GM12878 (cell line): ENCODE data around the gene LRRC51. TPM values are rescaled to one million over a fixed set of nuclear protein-coding genes. Genes with fewer than 3 reads are reported as not detected.

Experiments used
- ATAC-seq: fragments of 200-7000 bp; cut with Tn5 transposase; 3 replicates; pipeline ENCODE4 v1.9.1; 2020; ENCODE audit warnings: mild to moderate bottlenecking, moderate library complexity
- BruUV-seq: library from RNA; stranded (reverse); fragments of 400-500 nt; replicated peaks from 2 replicates; lab custom pipeline; 2021; lab: Mats Ljungman, UMichigan
- CTCF ChIA-PET: fragments of 300-600 bp; sonication (Branson Sonifier 250); formaldehyde crosslinking; extraction: SDS; loops from one replicate; lab custom pipeline; 2021; ENCODE audit warnings: inconsistent platforms; lab: Yijun Ruan, JAX
- POLR2A ChIA-PET: fragments of 350-600 bp; formaldehyde crosslinking; extraction: SDS; loops from one replicate; lab custom pipeline; 2021; ENCODE audit warnings: inconsistent platforms; lab: Charles Lee
- RAD21 ChIA-PET: fragments of 300-600 bp; sonication (Branson Sonifier 250); formaldehyde crosslinking; loops from one replicate; lab custom pipeline; 2023; ENCODE audit warnings: antibody characterized with exemption; ENCODE audit not compliant: unreplicated experiment; lab: Charles Lee
- SMC1A ChIA-PET: fragments of 300-600 bp; sonication (Branson Sonifier 250); formaldehyde crosslinking; loops from one replicate; lab custom pipeline; 2023; ENCODE audit not compliant: unreplicated experiment, uncharacterized antibody; lab: Charles Lee
- DNase-seq: peaks from one replicate; pipeline ENCODE4 v3.0.0-alpha.2; 2011; ENCODE audit warnings: low read depth, low spot score
- FAIRE-seq: peaks from 3 replicates; lab custom pipeline; 2011; peaks lifted over from hg19 to GRCh38; lab: Jason Lieb, UNC
- H2AFZ ChIP-seq: 2 replicates; pipeline ENCODE4 v1.6.0; 2011; ENCODE audit warnings: low read depth, low read length, control low read depth; ENCODE audit not compliant: control insufficient read depth
- H3K27ac ChIP-seq: 2 replicates; pipeline ENCODE4 v1.5.1; 2011; ENCODE audit warnings: control low read depth; ENCODE audit not compliant: control insufficient read depth, insufficient read depth
- H3K27me3 ChIP-seq, 2 experiments: replicated peaks in 1 of 2; 2 replicates each; pipeline versions ENCODE4 v1.6.0 to v1.6.1; 2011; ENCODE audit warnings: low read length in 1 of 2; ENCODE audit not compliant: control insufficient read depth in 2 of 2, insufficient read depth in 2 of 2
- H3K36me3 ChIP-seq, 2 experiments: 2 replicates each; pipeline ENCODE4 v1.5.1; 2011; ENCODE audit warnings: low read length in 1 of 2; ENCODE audit not compliant: control insufficient read depth in 2 of 2, insufficient read depth in 2 of 2
- H3K4me1 ChIP-seq: 2 replicates; pipeline ENCODE4 v1.6.1; 2011; ENCODE audit warnings: mild to moderate bottlenecking, low read length, moderate library complexity, mixed read lengths; ENCODE audit not compliant: control insufficient read depth, insufficient read depth
- H3K4me2 ChIP-seq: 2 replicates; pipeline ENCODE4 v1.6.0; 2011; ENCODE audit warnings: control low read depth; ENCODE audit not compliant: control insufficient read depth, insufficient read depth
- H3K4me3 ChIP-seq: fragments of 200-600 bp; sonication (generic); 2 replicates; pipeline ENCODE4 v1.5.1; 2016
- H3K79me2 ChIP-seq: 2 replicates; pipeline ENCODE4 v1.6.0; 2011; ENCODE audit warnings: low read length; ENCODE audit not compliant: control insufficient read depth, insufficient read depth
- H3K9ac ChIP-seq: 2 replicates; pipeline ENCODE4 v1.8.0; 2011; ENCODE audit warnings: low read length, control low read depth, mixed read lengths; ENCODE audit not compliant: control insufficient read depth, insufficient read depth
- H3K9me3 ChIP-seq: replicated peaks from 3 replicates; pipeline ENCODE4 v1.5.1; 2011; ENCODE audit warnings: mild to moderate bottlenecking, low read length; ENCODE audit not compliant: control insufficient read depth, insufficient read depth
- H4K20me1 ChIP-seq: 2 replicates; pipeline ENCODE4 v1.6.0; 2011; ENCODE audit not compliant: control insufficient read depth, insufficient read depth
- DPF2 ChIP-seq: fragments of 450-650 bp; IDR thresholded peaks from 2 replicates; pipeline ENCODE4 v1.6.1; 2017; ENCODE audit warnings: mild to moderate bottlenecking
- ETV6 ChIP-seq, 2 experiments: fragments of 450-650 bp in 1 of 2; IDR thresholded peaks in 1 of 2; conservative IDR thresholded peaks in 1 of 2; 2 replicates each; pipeline ENCODE4 v1.6.1; 2014; ENCODE audit warnings: antibody characterized with exemption in 1 of 2, borderline replicate concordance in 1 of 2, low read depth in 1 of 2, mild to moderate bottlenecking in 1 of 2, moderate library complexity in 1 of 2
- NR2C1 ChIP-seq: fragments of 450-650 bp; IDR thresholded peaks from 2 replicates; pipeline ENCODE4 v1.6.1; 2017; ENCODE audit warnings: antibody characterized with exemption, mild to moderate bottlenecking, moderate library complexity
- POU2F2 ChIP-seq: IDR thresholded peaks from 3 replicates; pipeline ENCODE4 v1.6.1; 2011; ENCODE audit warnings: low read depth, mild to moderate bottlenecking, low read length, borderline replicate concordance
- SREBF2 ChIP-seq: IDR thresholded peaks from 2 replicates; pipeline ENCODE4 v1.6.1; 2012; ENCODE audit warnings: mild to moderate bottlenecking, low read length
- WGBS: methylation state at CpG from one replicate; pipeline ENCODE4 v1.1.6; 2016; ENCODE audit warnings: low lambda C conversion rate; ENCODE audit not compliant: insufficient replicate concordance, insufficient coverage; ENCODE audit errors: missing lambda C conversion rate; 5-methylcytosine and 5-hydroxymethylcytosine counted together
- in situ Hi-C: fragments of 300-500 bp; cut with MboI; formaldehyde crosslinking; loops from 9 replicates; pipeline ENCODE4 v1.14.3; 2018; ENCODE audit warnings: mixed read lengths
- intact Hi-C: fragments of 100-400 bp; cut with micrococcal nuclease; formaldehyde crosslinking; loops from one replicate; pipeline ENCODE4 v1.14.2; 2022; ENCODE audit not compliant: unreplicated experiment
- polyA plus RNA-seq, 11 experiments: library from polyadenylated mRNA; depleted of rRNA in 4 of 11; unstranded in 6 of 11; stranded (reverse) in 5 of 11; fragments of >200 nt; fragmentation: Nextera tagmentation in 4 of 11; fragmentation: Illumina TruSeq in 1 of 11; extraction: Ambion mirVana in 4 of 11; extraction: Trizol in 1 of 11; gene quantifications; 1 replicate in 1 of 11; 2 replicates in 10 of 11; pipeline versions ENCODE4 v1.2.1 to v1.2.3, GENCODE V29; 2011 to 2016; ENCODE audit warnings: inconsistent platforms in 2 of 11, missing spikeins in 2 of 11, low read depth in 1 of 11
- total RNA-seq, 4 experiments: library from RNA; depleted of rRNA in 3 of 4; stranded (reverse); fragments of >200 nt in 3 of 4; fragmentation: Illumina TruSeq in 1 of 4; extraction: Trizol in 1 of 4; gene quantifications; 2 replicates each; pipeline versions ENCODE4 v1.2.1 to v1.2.3, GENCODE V29; 2013 to 2021
- TF ChIP-seq, protein P1 (sequence below): fragments of 150-350 bp; IDR thresholded peaks from 2 replicates; pipeline ENCODE4 v1.6.1; 2016; ENCODE audit warnings: low read depth, low read length
- TF ChIP-seq, protein P2 (sequence below): fragments of 450-650 bp; IDR thresholded peaks from 2 replicates; pipeline ENCODE4 v1.6.1; 2016; ENCODE audit warnings: mild to moderate bottlenecking

LRRC51 gene
- total and polyA plus RNA-seq, 10 of the 15 experiments (the other 5 are each of a cell fraction or from before 2014, with no cell fraction given): 2.6 to 8.6 (median 5.4) TPM

DNA sequence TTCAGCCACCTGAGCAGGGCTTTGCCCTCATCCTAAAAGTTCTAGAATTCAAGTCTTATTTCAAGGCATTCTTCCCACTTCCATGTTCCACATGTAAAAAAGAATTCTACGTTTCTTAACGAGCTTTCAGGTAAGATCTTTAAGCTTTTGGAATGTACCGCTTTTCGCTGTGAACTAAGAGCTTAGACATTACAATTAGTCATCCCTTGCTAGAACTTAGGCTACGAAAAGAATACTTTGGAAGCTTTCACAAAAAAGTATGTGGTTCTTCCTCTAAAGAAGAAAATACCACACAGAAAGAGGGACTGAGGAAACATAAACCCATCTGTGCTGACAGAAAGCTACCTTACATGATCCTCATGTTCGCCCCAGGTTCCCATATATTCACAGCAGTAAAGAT, 2.2 kb upstream of the LRRC51 start:
- WGBS: 77% methylated on average over 6 of the region's 6 CpGs
- in situ Hi-C loops: no loop called here

More for the DNA sequence above, 2.2 kb upstream of the LRRC51 start:
- TSS peak; percentile 65 for BruUV-seq
- Histone ChIP-seq H3K4me2 (peak overlapping the region; percentile 15), H3K27ac (no peak overlapping the region), H3K4me3 (peak overlapping the region; percentile 77)
- intact Hi-C loops: no loop called here
- no peak for FAIRE-seq
- TF ChIP-seq SREBF2 (no peak), DPF2 (no peak), POU2F2 (no peak), ETV6 (conservative IDR thresholded peaks at IDR 0.05 in 1 of 2, IDR thresholded peaks at IDR 0.05 in 1 of 2; ENCODE audit: borderline replicate concordance in 1 of 2, low read depth in 1 of 2) (no peak), NR2C1 (no peak)
- TF ChIP-seq, protein P1, sequence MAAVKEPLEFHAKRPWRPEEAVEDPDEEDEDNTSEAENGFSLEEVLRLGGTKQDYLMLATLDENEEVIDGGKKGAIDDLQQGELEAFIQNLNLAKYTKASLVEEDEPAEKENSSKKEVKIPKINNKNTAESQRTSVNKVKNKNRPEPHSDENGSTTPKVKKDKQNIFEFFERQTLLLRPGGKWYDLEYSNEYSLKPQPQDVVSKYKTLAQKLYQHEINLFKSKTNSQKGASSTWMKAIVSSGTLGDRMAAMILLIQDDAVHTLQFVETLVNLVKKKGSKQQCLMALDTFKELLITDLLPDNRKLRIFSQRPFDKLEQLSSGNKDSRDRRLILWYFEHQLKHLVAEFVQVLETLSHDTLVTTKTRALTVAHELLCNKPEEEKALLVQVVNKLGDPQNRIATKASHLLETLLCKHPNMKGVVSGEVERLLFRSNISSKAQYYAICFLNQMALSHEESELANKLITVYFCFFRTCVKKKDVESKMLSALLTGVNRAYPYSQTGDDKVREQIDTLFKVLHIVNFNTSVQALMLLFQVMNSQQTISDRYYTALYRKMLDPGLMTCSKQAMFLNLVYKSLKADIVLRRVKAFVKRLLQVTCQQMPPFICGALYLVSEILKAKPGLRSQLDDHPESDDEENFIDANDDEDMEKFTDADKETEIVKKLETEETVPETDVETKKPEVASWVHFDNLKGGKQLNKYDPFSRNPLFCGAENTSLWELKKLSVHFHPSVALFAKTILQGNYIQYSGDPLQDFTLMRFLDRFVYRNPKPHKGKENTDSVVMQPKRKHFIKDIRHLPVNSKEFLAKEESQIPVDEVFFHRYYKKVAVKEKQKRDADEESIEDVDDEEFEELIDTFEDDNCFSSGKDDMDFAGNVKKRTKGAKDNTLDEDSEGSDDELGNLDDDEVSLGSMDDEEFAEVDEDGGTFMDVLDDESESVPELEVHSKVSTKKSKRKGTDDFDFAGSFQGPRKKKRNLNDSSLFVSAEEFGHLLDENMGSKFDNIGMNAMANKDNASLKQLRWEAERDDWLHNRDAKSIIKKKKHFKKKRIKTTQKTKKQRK: no peak
- TF ChIP-seq, protein P2, sequence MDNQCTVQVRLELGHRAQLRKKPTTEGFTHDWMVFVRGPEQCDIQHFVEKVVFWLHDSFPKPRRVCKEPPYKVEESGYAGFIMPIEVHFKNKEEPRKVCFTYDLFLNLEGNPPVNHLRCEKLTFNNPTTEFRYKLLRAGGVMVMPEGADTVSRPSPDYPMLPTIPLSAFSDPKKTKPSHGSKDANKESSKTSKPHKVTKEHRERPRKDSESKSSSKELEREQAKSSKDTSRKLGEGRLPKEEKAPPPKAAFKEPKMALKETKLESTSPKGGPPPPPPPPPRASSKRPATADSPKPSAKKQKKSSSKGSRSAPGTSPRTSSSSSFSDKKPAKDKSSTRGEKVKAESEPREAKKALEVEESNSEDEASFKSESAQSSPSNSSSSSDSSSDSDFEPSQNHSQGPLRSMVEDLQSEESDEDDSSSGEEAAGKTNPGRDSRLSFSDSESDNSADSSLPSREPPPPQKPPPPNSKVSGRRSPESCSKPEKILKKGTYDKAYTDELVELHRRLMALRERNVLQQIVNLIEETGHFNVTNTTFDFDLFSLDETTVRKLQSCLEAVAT: 0 out of 2 replicates have a peak, but pooled peaks have one; percentile 19
- TF ChIP-seq, all 136 proteins: peak for 1
- no peak overlapping the region for H2AFZ ChIP-seq
- RAD21 ChIA-PET: interaction anchor here (0.9 to 2.9 kb wide), 7 partner anchors 12 to 352 kb away, joined by 3 to 16 read pairs (median 3); no protein-coding TSS in a partner anchor
- H3K79me2 ChIP-seq: peaks cover 56% of the 10 kb centered on the region
- SMC1A ChIA-PET: interaction anchor here (1.2 to 3.0 kb wide), 9 partner anchors 10 to 101 kb away, joined by 3 to 26 read pairs (median 6); no protein-coding TSS in a partner anchor
- H3K27me3 ChIP-seq: no peaks in the 10 kb centered on the region
- H3K36me3 ChIP-seq: 0 out of 4 replicates have a peak, but pooled peaks cover 0 to 2% of the 10 kb centered on the region in 2 experiments
- ATAC-seq (no peak), DNase-seq (no peak)
- no peaks in the 10 kb centered on the region for H4K20me1 ChIP-seq
- peaks cover 16% of the 10 kb centered on the region for H3K4me1 ChIP-seq
- H3K9ac ChIP-seq: no peak overlapping the region
- POLR2A ChIA-PET: interaction anchor here (0.6 to 1.6 kb wide), 9 partner anchors 9 to 336 kb away, joined by 3 to 9 read pairs (median 3); no protein-coding TSS in a partner anchor
- CTCF ChIA-PET: interaction anchor here (0.8 to 2.9 kb wide), 15 partner anchors 8 to 352 kb away, joined by 3 to 21 read pairs (median 5); partner anchors contain the start of gene LAMTOR1
- H3K9me3 ChIP-seq: no peaks in the 10 kb centered on the region
